Fibroblast of lung (primary cell): ENCODE measurements around the gene BTBD7. TPM values are rescaled to one million over a fixed set of nuclear protein-coding genes. Genes with fewer than 3 reads are reported as not detected.

Experiments used
- DNase-seq, 2 donors: peaks; one replicate each; pipeline versions ENCODE4 v3.0.0 to v3.0.0-alpha.2; 2010; ENCODE audit warnings: low read depth in 2 of 2
- H2AFZ ChIP-seq: 2 replicates; pipeline ENCODE4 v1.5.1; 2012; ENCODE audit warnings: low read length, control low read depth, inconsistent platforms
- H3K27ac ChIP-seq: 2 replicates; pipeline ENCODE4 v1.5.1; 2011; ENCODE audit warnings: low read length, control low read depth; ENCODE audit not compliant: insufficient read depth
- H3K27me3 ChIP-seq: 2 replicates; pipeline ENCODE4 v1.5.1; 2011; ENCODE audit warnings: mild to moderate bottlenecking, low read length; ENCODE audit not compliant: control insufficient read depth, insufficient read depth
- H3K36me3 ChIP-seq: 2 replicates; pipeline ENCODE4 v1.5.1; 2011; ENCODE audit warnings: low read length; ENCODE audit not compliant: control insufficient read depth, insufficient read depth
- H3K4me1 ChIP-seq: 2 replicates; pipeline ENCODE4 v1.5.1; 2011; ENCODE audit warnings: low read length; ENCODE audit not compliant: control insufficient read depth, insufficient read depth; ENCODE audit errors: extremely low read depth
- H3K4me2 ChIP-seq: 2 replicates; pipeline ENCODE4 v1.5.1; 2011; ENCODE audit warnings: low read length, control low read depth; ENCODE audit not compliant: insufficient read depth; ENCODE audit errors: extremely low read depth
- H3K4me3 ChIP-seq, 4 experiments: fragments of 200-600 bp in 1 of 4; sonication (generic) in 1 of 4; replicated peaks in 1 of 4; 2 replicates each; pipeline ENCODE4 v1.5.1; 2011 to 2016; ENCODE audit warnings: low read length in 4 of 4, low read depth in 3 of 4, mild to moderate bottlenecking in 3 of 4, control low read depth in 2 of 4, inconsistent platforms in 1 of 4, mixed read lengths in 1 of 4; ENCODE audit not compliant: insufficient read depth in 1 of 4; ENCODE audit errors: control extremely low read depth in 1 of 4
- H3K79me2 ChIP-seq: 2 replicates; pipeline ENCODE4 v1.5.1; 2012; ENCODE audit warnings: mild to moderate bottlenecking, low read length, inconsistent platforms; ENCODE audit not compliant: control insufficient read depth, insufficient read depth
- H3K9ac ChIP-seq: 2 replicates; pipeline ENCODE4 v1.5.1; 2011; ENCODE audit warnings: mild to moderate bottlenecking, low read length, control low read depth; ENCODE audit not compliant: insufficient read depth
- H3K9me3 ChIP-seq: 2 replicates; pipeline ENCODE4 v1.5.1; 2012; ENCODE audit warnings: low read depth, low read length; ENCODE audit not compliant: control insufficient read depth, insufficient read depth
- H4K20me1 ChIP-seq: 2 replicates; pipeline ENCODE4 v1.5.1; 2011; ENCODE audit warnings: low read length; ENCODE audit not compliant: control insufficient read depth, insufficient read depth; ENCODE audit errors: extremely low read depth
- CTCF ChIP-seq, 2 donors: IDR thresholded peaks in 1 of 2; conservative IDR thresholded peaks in 1 of 2; 1 replicate in 1 of 2; 2 replicates in 1 of 2; pipeline ENCODE4 v1.5.1; 2011 to 2012; ENCODE audit warnings: low read length in 2 of 2, control low read depth in 1 of 2, inconsistent platforms in 1 of 2, low read depth in 1 of 2, mild to moderate bottlenecking in 1 of 2
- EZH2 ChIP-seq: IDR thresholded peaks from 2 replicates; pipeline ENCODE4 v1.5.1; 2012; ENCODE audit warnings: low read length, control low read depth, mild to moderate bottlenecking; ENCODE audit errors: missing control alignments
- polyA plus RNA-seq, 2 donors: library from polyadenylated mRNA; depleted of rRNA in 1 of 2; stranded (reverse) in 1 of 2; unstranded in 1 of 2; fragments of >200 nt; gene quantifications; 2 replicates each; pipeline ENCODE4 v1.2.1, GENCODE V29; 2011 to 2012; ENCODE audit warnings: missing spikeins in 1 of 2
- total RNA-seq: library from RNA; depleted of rRNA; stranded (reverse); fragments of >200 nt; gene quantifications from 2 replicates; pipeline ENCODE4 v1.2.1, GENCODE V29; 2014

Gene BTBD7
- total and polyA plus RNA-seq, 2 donors (not counting 1 experiment from before 2014, with no cell fraction given) = 20.5 to 25.9 TPM

GRCh38 chr14:93262446-93262845, 70.4 kb downstream of the BTBD7 start:
- Histone ChIP-seq H4K20me1 (no peaks in the 10 kb centered on the region), H2AFZ (no peak overlapping the region), H3K27ac (no peak overlapping the region), H3K4me1 (no peaks in the 10 kb centered on the region), H3K36me3 (no peaks in the 10 kb centered on the region), H3K79me2 (peaks cover 2% of the 10 kb centered on the region), H3K9me3 (no peaks in the 10 kb centered on the region), H3K4me2 (no peak overlapping the region), H3K9ac (no peak overlapping the region), H3K4me3 (no peak overlapping the region), H3K27me3 (no peaks in the 10 kb centered on the region)
- TF ChIP-seq EZH2 (no peak), CTCF (conservative IDR thresholded peaks at IDR 0.05 in 1 of 2, IDR thresholded peaks at IDR 0.05 in 1 of 2; ENCODE audit: low read depth in 1 of 2, low read length in 2 of 2) (no peak)
- no peak for DNase-seq

- DNase-seq = no peak
- Histone ChIP-seq H3K4me2 (no peak overlapping the region), H3K9ac (no peak overlapping the region), H3K36me3 (peaks cover 1% of the 10 kb centered on the region), H3K27ac (no peak overlapping the region), H3K4me3 (no peak overlapping the region), H3K27me3 (no peaks in the 10 kb centered on the region), H3K79me2 (no peaks in the 10 kb centered on the region), H4K20me1 (no peaks in the 10 kb centered on the region), H2AFZ (no peak overlapping the region), H3K4me1 (no peaks in the 10 kb centered on the region), H3K9me3 (no peaks in the 10 kb centered on the region)
- TF ChIP-seq CTCF (conservative IDR thresholded peaks at IDR 0.05 in 1 of 2, IDR thresholded peaks at IDR 0.05 in 1 of 2; ENCODE audit: low read depth in 1 of 2, low read length in 2 of 2) = no peak
- TF ChIP-seq EZH2 = no peak
Observed at GRCh38 chr14:93249128-93249831, 83.6 kb downstream of the BTBD7 start.

GRCh38 chr14:93246534-93246933, 86.3 kb downstream of the BTBD7 start:
- no peak overlapping the region for H3K27ac ChIP-seq
- no peaks in the 10 kb centered on the region for H3K79me2 ChIP-seq
- TF ChIP-seq EZH2 (no peak), CTCF (conservative IDR thresholded peaks at IDR 0.05 in 1 of 2, IDR thresholded peaks at IDR 0.05 in 1 of 2; ENCODE audit: low read depth in 1 of 2, low read length in 2 of 2) (no peak)
- no peaks in the 10 kb centered on the region for H3K9me3 ChIP-seq
- H3K27me3 ChIP-seq = no peaks in the 10 kb centered on the region
- H3K9ac ChIP-seq = no peak overlapping the region
- no peak overlapping the region for H3K4me3 ChIP-seq
- H3K4me2 ChIP-seq = no peak overlapping the region
- peaks cover 6% of the 10 kb centered on the region for H3K36me3 ChIP-seq
- no peak for DNase-seq
- no peaks in the 10 kb centered on the region for H4K20me1 ChIP-seq
- no peaks in the 10 kb centered on the region for H3K4me1 ChIP-seq
- no peak overlapping the region for H2AFZ ChIP-seq
